Placental pericyte (primary cell): ENCODE measurements around the gene ATP6AP1. TPM values are rescaled to one million over a fixed set of nuclear protein-coding genes. Genes with fewer than 3 reads are reported as not detected.

ENCODE experiments used
- small RNA-seq: library from RNA; depleted of rRNA; stranded (forward); fragments of <200 nt; gene quantifications from one replicate; pipeline ENCODE3, GENCODE V24; 2012; ENCODE audit warnings: low replicate concordance
- total RNA-seq: library from RNA; depleted of rRNA; stranded (reverse); fragments of >200 nt; gene quantifications from 2 replicates; pipeline ENCODE4 v1.2.3, GENCODE V29; 2012

ATP6AP1 gene, protein sequence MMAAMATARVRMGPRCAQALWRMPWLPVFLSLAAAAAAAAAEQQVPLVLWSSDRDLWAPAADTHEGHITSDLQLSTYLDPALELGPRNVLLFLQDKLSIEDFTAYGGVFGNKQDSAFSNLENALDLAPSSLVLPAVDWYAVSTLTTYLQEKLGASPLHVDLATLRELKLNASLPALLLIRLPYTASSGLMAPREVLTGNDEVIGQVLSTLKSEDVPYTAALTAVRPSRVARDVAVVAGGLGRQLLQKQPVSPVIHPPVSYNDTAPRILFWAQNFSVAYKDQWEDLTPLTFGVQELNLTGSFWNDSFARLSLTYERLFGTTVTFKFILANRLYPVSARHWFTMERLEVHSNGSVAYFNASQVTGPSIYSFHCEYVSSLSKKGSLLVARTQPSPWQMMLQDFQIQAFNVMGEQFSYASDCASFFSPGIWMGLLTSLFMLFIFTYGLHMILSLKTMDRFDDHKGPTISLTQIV
- total RNA-seq: 55.3 and 151 TPM in 2 replicates

DNA sequence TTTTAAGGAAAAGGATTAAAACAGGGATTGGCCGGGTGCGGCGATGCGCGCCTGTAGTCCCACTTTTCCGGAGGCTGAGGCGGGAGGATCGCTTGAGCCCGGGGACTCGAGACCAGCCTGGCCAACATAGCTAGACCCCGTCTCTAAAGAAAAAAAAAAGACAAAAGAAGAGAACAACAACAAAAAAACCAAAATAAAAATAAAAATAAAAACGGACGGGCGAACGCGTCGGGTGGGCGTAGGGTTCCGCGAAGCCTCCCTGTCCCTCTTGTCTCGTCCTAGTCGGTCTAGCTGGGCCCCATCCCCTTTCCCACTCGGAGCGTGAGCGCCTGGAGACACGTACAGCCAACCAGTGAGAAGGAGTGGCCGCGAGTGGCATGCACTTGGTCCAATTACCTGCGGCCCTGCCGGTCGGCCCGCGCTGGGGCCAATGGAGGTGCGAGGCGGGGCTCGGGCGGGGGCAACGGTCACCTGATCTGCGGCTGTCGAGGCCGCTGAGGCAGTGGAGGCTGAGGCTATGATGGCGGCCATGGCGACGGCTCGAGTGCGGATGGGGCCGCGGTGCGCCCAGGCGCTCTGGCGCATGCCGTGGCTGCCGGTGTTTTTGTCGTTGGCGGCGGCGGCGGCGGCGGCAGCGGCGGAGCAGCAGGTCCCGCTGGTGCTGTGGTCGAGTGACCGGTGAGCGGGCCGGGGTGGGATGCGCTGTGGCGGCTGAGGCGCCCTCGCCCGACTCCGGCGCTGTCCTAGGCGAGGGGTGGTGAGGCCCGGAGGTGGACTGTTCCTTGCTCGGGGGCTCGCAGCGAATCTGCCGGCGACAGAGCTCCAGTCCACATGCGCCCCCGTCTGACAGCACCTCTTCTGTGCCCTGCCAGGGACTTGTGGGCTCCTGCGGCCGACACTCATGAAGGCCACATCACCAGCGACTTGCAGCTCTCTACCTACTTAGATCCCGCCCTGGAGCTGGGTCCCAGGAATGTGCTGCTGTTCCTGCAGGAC, at the start of gene ATP6AP1:
TSS of gene ATP6AP1 (plus strand) at position 502 of the 996 bp plus-strand sequence. CDS start at position 518, 16 bp downstream.

DNA sequence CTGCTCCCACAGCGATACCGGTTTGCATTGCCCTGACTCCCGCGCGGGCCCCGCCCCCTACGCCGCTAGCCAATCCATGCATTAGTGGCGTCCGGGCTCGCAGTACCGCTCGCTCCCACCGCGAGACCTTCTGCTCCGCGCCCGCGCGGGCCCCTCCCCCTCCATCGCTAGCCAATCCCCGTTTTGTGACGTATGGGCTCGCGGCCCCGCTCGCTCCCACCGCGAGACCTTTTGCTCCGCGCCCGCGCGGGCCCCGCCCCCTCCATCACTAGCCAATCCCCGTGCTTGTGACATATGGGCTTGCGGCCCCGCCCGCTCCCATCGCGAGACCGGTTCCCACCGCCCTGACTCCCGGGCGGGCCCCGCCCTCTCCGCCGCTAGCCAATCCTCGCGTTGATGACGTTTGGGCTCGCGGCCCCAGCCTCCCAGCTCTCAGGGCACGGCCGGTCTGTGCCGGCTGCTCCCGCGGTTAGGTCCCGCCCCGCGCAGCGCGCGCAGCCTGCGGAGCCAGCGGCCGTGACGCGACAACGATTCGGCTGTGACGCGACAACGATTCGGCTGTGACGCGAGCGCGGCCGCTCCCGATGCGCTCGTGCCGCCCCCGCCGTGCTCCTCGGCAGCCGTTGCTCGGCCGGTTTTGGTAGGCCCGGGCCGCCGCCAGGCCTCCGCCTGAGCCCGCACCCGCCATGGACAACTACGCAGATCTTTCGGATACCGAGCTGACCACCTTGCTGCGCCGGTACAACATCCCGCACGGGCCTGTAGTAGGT, 49.5 kb upstream of the ATP6AP1 start, which contains the start of gene EMD:
TSS of gene EMD (plus strand) at position 497 of the 770 bp plus-strand sequence. CDS start at position 687, 190 bp downstream.

DNA sequence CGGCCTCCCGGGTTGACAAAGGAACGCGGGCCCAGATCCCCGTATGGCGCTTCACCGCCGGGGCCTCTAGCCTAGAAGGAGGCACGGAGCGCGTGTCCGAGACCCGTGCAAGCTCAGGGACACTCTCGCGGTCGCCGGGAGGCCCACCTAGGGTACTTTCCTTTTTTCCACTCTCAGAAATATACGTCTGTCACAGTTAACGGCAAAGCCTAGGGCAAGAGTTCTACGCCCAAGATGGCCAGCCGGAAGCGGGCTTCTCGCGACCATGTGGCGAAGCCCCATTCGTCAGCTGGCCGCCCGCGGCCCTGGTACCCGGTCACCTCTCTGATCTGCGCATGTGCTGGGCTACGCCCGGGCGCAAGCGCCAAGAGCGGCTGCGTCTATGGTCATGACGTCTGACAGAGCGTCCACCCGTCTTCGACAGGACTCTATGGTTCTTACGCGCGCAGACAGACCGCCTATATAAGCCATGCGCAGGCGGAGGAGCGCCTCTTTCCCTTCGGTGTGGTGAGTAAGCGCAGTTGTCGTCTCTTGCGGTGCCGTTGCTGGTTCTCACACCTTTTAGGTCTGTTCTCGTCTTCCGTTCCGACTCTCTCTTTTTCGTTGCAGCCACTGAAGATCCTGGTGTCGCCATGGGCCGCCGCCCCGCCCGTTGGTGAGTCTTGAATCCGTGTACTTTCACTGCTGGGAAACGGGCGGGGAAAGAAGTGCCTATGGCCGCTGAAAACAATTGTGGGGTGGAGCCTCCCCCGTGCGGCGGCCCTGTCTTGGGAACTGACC, 30.4 kb upstream of the ATP6AP1 start, which contains the start of gene RPL10:
TSS of gene RPL10 (plus strand) at position 490 of the 780 bp plus-strand sequence. CDS start at position 633, 143 bp downstream.

DNA sequence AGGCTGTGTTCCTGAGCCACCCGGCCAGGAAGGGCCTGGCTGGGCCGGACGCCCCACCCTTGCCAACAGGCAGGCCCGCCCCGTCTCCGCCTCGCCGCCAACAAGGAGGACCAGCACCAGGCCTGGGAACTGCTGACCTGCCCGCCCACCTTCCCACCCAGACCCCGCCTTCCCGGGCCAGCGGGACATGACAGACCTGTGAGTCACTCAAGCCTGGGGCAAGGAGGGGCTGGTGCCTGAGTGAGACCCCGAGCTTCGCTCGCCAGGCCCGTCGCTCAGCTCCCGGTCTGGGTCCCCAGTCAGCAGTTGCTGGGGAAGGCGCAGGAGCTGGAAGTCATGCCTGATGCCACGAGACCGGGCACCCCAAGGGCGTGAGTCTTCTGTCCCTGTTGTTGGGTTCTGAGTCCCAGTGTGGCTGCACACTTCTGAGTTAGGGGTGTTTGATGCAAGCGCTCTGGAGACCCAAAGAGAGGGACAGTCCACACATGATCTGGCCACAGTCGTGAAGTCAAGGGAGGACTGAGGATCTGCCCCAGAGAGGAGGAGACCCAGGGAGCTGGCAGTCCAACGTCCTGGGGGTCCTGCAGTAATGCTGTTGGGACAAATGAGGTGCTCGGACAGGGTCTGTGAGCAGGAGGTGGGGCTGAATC, 19.1 kb upstream of the ATP6AP1 start, which contains the start of gene DNASE1L1:
TSS of gene DNASE1L1 (minus strand) at position 33 of the 650 bp plus-strand sequence. CDS start 3,686 bp downstream, outside the sequence.

DNA sequence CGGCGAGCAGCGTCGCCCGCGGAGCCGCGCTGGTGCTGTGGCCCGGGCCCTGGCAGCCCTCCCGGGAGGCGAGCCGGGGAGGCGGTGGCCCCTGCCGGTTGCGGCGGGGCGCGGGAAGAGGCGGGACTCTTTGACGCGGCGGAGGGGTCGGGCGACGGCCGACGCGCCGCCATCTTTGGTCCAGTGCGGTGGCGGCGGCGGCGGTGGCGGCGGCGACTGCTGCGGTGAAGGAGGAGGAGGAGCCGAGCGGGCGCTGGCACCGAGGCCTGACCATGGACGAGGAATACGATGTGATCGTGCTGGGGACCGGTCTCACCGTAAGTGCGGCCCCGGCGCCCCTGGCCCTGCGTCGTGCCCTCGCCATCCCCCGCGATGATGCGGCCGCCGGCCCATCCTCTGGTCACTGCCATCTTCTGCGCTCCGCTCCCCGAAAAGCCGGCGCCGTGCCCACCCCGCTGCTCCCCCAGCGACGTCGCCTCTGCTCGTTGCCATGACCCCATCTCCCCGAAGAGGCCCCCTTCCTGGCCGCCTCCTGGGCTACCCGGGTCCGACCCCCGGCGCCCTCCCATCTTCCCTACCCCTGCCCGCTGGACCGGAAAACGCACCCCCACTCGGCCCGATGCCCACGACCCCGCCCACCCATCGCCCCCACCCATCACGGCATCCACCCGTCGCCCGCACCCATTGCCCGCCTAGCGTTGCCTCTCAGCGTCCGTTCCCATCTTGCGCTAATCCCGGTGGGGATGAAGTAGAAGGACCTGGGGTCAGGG, 8.7 kb downstream of the ATP6AP1 start, which contains the start of gene GDI1:
TSS of gene GDI1 (plus strand) at position 172 of the 770 bp plus-strand sequence. CDS start at position 273, 101 bp downstream.

DNA sequence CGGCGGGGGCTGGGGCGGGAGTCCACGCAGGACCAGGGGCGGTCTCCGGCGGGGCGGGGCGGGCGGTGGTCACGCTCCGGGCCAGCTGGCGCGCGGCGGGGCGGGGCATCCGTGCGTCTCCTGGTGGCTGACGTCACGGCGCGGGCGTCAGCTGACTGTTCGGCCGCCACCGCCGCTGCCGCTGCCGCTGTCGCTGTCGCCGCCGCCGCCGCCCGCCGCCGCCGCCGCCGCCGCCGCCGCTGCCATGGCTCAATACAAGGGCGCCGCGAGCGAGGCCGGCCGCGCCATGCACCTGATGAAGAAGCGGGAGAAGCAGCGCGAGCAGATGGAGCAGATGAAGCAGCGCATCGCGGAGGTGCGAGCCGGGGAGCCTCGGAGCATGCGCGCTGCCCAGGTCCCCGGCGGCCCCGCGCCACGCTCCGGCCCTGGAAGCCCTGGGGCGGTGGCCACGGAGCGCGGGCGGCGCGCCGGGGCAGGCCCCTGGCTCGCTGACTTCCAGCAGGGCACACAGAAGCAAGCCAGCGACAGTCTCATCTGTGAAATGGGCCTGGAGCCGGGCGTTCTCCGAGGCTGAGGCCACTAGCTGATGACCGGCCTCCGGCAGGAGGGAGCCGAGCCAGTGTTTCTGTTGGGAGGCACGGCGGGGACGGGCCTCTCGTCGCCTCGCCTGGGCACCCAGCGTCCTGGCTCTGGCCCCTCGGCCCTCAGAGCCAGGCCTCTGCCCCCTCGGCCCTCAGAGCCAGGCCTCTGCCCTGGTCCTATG, 15.7 kb downstream of the ATP6AP1 start, which contains the start of gene FAM50A:
TSS of gene FAM50A (plus strand) at position 150 of the 763 bp plus-strand sequence. CDS start at position 245, 95 bp downstream.

DNA sequence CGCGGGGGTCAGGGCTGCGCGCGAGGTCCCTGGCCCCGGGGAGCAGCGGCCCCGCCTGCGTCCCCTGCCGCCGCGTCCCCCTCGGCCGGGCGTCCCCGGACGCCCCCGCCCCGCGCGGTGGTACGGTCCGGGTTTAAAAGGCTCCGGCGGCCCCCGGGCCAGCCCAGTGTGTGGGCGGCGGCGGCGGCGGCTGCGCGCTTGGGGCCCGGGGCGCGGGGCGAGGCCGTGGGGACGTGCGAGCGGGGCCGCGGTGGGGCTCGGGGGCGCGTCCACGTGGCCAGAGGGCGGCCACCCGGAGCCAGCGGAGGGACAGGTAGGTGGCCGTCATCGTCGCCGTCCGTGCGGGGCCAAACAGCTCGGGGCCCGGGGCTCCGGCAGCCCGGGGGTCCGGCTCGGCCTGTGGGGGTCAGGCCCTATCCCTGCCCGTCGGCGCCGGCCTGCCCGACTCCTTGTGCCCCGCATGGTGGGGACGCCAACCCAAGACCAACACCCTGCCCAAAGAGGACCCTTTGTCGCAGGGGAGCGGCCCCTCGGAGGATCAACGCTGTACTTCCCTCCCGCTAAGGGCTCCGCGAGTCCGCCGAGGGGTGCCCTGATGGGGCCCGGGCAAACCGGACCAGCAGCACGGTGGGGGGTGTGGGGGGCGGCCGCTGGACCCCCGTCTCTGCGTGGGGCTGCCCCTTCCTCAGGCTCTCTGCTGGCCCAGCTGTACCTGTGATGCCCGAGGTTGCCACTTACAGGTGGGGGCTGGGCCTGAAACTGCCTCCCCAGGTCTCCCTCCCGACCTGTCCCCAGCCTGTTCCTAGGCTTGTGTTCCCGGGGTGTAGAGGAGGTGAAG, 29.9 kb downstream of the ATP6AP1 start, which contains the start of gene PLXNA3:
TSS of gene PLXNA3 (plus strand) at position 166 of the 838 bp plus-strand sequence. CDS start 1,903 bp downstream, outside the sequence.

DNA sequence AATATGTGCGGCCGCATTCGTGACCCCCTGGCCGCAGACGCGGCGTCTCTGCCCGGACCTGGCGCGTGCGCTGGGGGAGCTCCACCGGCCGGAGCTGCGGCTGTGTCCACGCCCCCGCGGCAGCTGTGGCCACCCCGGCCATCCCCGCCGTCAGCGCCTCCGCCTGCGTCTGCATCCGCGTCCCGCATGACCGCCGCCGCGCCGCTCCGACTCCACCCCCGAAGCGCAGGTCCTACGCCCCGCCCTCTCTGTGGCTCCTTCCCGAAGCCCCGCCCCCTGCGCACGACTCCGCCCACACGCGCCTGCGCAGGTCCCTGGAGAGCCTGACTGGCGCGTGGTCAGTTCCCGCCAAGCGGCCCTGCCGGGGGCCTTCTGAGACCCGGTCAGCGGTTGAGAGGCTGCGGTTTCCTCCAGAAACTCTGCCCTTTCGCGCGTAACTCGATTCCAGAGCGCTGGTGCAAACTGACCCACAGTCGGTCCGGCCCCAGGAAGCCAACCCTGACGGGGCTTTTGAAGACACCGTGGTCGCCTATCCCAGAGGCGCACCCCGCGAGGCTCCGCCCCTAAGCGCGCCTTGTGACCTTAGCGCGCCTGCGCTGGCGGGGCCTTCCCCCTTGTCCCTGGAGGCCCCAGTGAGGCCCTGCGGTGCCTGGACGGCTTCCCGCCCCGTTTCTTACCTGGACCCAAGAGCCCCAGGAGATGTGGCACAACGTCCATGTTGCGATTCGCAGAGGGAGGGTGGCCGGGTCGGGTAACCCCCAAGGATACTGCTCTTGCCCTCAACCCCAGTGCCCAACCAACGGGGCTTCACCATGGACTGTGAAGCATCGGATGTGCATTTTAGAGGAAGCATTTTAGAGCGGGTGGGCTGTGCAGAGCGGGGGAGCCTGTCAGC, 50.5 kb downstream of the ATP6AP1 start, which contains the start of gene LAGE3:
TSS of gene LAGE3 (minus strand) at position 554 of the 895 bp plus-strand sequence. CDS start at position 188, 366 bp downstream.

Small RNA genes within 50 kb of the gene (small RNA-seq; reads per million reads assigned to genes)
- gene MIR6858 (not detected), gene SNORA70 (not detected)

Other genes starting within 250 kb of the ATP6AP1 start
- not detected in 2 replicates for gene OPN1MW, start 246.1 kb upstream of the ATP6AP1 start, total RNA-seq
- gene OPN1MW2, start 208.9 kb upstream of the ATP6AP1 start, total RNA-seq: not detected in 2 replicates
- gene OPN1MW3, start 171.1 kb upstream of the ATP6AP1 start, total RNA-seq: not detected in 2 replicates
- gene TEX28, start 133.6 kb upstream of the ATP6AP1 start, total RNA-seq: not detected in 2 replicates
- gene TKTL1, start 132.9 kb upstream of the ATP6AP1 start, total RNA-seq: not detected in 2 replicates
- 2,184 and 2,759 TPM in 2 replicates for gene FLNA, start 54.0 kb upstream of the ATP6AP1 start, total RNA-seq
- gene EMD, start 49.4 kb upstream of the ATP6AP1 start, total RNA-seq: 37.9 and 39.5 TPM in 2 replicates
- 1,465 and 3,108 TPM in 2 replicates for gene RPL10, start 30.3 kb upstream of the ATP6AP1 start, total RNA-seq
- gene DNASE1L1, start 19.4 kb upstream of the ATP6AP1 start, total RNA-seq: 59.4 and 61.3 TPM in 2 replicates
- 22.8 and 30.0 TPM in 2 replicates for gene TAFAZZIN, start 17.1 kb upstream of the ATP6AP1 start, total RNA-seq
- 167 and 170 TPM in 2 replicates for gene GDI1, start 8.5 kb downstream of the ATP6AP1 start, total RNA-seq
- gene FAM50A, start 15.5 kb downstream of the ATP6AP1 start, total RNA-seq: 40.2 and 106 TPM in 2 replicates
- gene PLXNA3, start 29.6 kb downstream of the ATP6AP1 start, total RNA-seq: 21.2 and 25.8 TPM in 2 replicates
- 15.7 and 20.4 TPM in 2 replicates for gene LAGE3, start 50.6 kb downstream of the ATP6AP1 start, total RNA-seq
- gene UBL4A, start 57.9 kb downstream of the ATP6AP1 start, total RNA-seq: 33.0 and 51.5 TPM in 2 replicates
- 38.1 and 45.2 TPM in 2 replicates for gene SLC10A3, start 62.0 kb downstream of the ATP6AP1 start, total RNA-seq
- 24.5 and 45.1 TPM in 2 replicates for gene FAM3A, start 87.6 kb downstream of the ATP6AP1 start, total RNA-seq
- 90.6 and 152 TPM in 2 replicates for gene G6PD, start 118.2 kb downstream of the ATP6AP1 start, total RNA-seq
- gene IKBKG, start 118.9 kb downstream of the ATP6AP1 start, total RNA-seq: 20.1 and 24.8 TPM in 2 replicates
- not detected in 2 replicates for gene CTAG1A, start 156.5 kb downstream of the ATP6AP1 start, total RNA-seq
- not detected in 2 replicates for gene CTAG1B, start 190.6 kb downstream of the ATP6AP1 start, total RNA-seq
- gene CTAG2, start 224.9 kb downstream of the ATP6AP1 start, total RNA-seq: 0.22 TPM in 1 of 2 replicates, not detected in the other